OCI-LY3 (cell line): ENCODE results near the gene FRMD4A.

ENCODE experiments used
- H2AFZ ChIP-seq: fragments of 200-600, 300-600 bp; shearing (Covaris generic); 2 replicates; pipeline ENCODE4 v1.6.0; 2014; ENCODE audit warnings: antibody characterized with exemption, low read depth, low read length
- H3K27ac ChIP-seq: fragments of 200-600, 300-600 bp; sonication (generic); 2 replicates; pipeline ENCODE4 v1.5.1; 2014; ENCODE audit warnings: mild to moderate bottlenecking, low read length, moderate library complexity, mixed read lengths
- H3K27me3 ChIP-seq: fragments of 200-600, 300-600 bp; sonication (generic); 2 replicates; pipeline ENCODE4 v1.6.1; 2014; ENCODE audit warnings: low read depth, low read length, mixed read lengths
- H3K36me3 ChIP-seq: fragments of 200-600, 300-600 bp; sonication (generic); replicated peaks from 2 replicates; pipeline ENCODE3; 2014; ENCODE audit warnings: low read depth, low read length, mixed read lengths
- H3K4me1 ChIP-seq: fragments of 300-600, 200-600 bp; sonication (generic); 2 replicates; pipeline ENCODE4 v1.6.1; 2014; ENCODE audit warnings: low read length, mixed read lengths
- H3K4me2 ChIP-seq: fragments of 200-600, 300-600 bp; sonication (generic); 2 replicates; pipeline ENCODE4 v1.6.1; 2014; ENCODE audit warnings: low read length, mixed read lengths
- H3K4me3 ChIP-seq: fragments of 300-600, 200-600 bp; sonication (generic); 2 replicates; pipeline ENCODE4 v1.5.1; 2014; ENCODE audit warnings: antibody characterized with exemption, mild to moderate bottlenecking, low read length, moderate library complexity
- H3K79me2 ChIP-seq: fragments of 300-600, 200-600 bp; shearing (Covaris generic); 2 replicates; pipeline ENCODE4 v1.6.1; 2014; ENCODE audit warnings: mild to moderate bottlenecking, low read length, mixed read lengths
- H3K9ac ChIP-seq: fragments of 300-600, 200-600 bp; shearing (Covaris generic); 2 replicates; pipeline ENCODE4 v1.6.0; 2014; ENCODE audit warnings: mild to moderate bottlenecking, low read length, moderate library complexity
- H3K9me3 ChIP-seq: fragments of 200-600, 300-600 bp; shearing (Covaris generic); 2 replicates; pipeline ENCODE4 v1.6.1; 2014; ENCODE audit warnings: low read length, mixed read lengths; ENCODE audit not compliant: insufficient read depth
- H4K20me1 ChIP-seq: fragments of 200-600, 300-600 bp; sonication (generic); 2 replicates; pipeline ENCODE4 v1.6.1; 2016; ENCODE audit warnings: low read length, mixed read lengths; ENCODE audit not compliant: insufficient read depth
- EZH2phosphoT487 ChIP-seq: fragments of 200-600 bp; shearing (Covaris generic); IDR thresholded peaks from 2 replicates; pipeline ENCODE4 v1.6.1; 2018; ENCODE audit warnings: antibody characterized with exemption, mixed run types, low read depth
- TF ChIP-seq, protein P1 (sequence below): fragments of 200-600, 300-600 bp; sonication (generic); IDR thresholded peaks from 2 replicates; pipeline ENCODE4 v1.5.1; 2014; ENCODE audit warnings: antibody characterized with exemption, low read length, low read depth

Gene FRMD4A

DNA sequence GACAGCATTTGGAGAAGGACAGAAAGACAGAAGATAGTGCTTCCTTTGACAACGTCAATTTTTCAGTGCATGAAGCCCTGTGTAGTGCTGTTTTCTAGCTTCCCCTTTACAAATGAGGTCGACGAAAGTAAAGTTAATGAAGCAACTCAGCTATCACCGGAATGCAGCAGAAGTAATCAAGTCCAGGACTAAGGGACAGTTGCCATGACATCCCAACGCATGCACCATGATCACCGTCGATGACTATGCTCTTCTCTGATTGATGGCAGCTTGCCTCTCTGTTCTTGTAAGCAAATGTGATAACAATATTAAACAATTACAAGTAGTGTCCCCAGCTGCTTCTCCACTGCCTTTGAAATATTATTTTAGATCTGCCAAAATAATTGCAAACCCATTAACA lies 205.8 kb downstream of the FRMD4A start:
- no peak overlapping the region for H3K27ac ChIP-seq
- no peaks in the 10 kb centered on the region for H4K20me1 ChIP-seq
- H3K27me3 ChIP-seq: peaks cover 3% of the 10 kb centered on the region; the same call in 1 of the 2 replicates
- H3K36me3 ChIP-seq: no peaks in the 10 kb centered on the region
- H3K9me3 ChIP-seq: no peaks in the 10 kb centered on the region
- H3K79me2 ChIP-seq: no peaks in the 10 kb centered on the region
- no peak overlapping the region for H2AFZ ChIP-seq
- no peak overlapping the region for H3K4me2 ChIP-seq
- TF ChIP-seq, protein P1, sequence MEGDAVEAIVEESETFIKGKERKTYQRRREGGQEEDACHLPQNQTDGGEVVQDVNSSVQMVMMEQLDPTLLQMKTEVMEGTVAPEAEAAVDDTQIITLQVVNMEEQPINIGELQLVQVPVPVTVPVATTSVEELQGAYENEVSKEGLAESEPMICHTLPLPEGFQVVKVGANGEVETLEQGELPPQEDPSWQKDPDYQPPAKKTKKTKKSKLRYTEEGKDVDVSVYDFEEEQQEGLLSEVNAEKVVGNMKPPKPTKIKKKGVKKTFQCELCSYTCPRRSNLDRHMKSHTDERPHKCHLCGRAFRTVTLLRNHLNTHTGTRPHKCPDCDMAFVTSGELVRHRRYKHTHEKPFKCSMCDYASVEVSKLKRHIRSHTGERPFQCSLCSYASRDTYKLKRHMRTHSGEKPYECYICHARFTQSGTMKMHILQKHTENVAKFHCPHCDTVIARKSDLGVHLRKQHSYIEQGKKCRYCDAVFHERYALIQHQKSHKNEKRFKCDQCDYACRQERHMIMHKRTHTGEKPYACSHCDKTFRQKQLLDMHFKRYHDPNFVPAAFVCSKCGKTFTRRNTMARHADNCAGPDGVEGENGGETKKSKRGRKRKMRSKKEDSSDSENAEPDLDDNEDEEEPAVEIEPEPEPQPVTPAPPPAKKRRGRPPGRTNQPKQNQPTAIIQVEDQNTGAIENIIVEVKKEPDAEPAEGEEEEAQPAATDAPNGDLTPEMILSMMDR: no peak
- TF ChIP-seq EZH2phosphoT487: no peak
- no peak overlapping the region for H3K9ac ChIP-seq
- H3K4me1 ChIP-seq: no peaks in the 10 kb centered on the region
- no peak overlapping the region for H3K4me3 ChIP-seq

DNA sequence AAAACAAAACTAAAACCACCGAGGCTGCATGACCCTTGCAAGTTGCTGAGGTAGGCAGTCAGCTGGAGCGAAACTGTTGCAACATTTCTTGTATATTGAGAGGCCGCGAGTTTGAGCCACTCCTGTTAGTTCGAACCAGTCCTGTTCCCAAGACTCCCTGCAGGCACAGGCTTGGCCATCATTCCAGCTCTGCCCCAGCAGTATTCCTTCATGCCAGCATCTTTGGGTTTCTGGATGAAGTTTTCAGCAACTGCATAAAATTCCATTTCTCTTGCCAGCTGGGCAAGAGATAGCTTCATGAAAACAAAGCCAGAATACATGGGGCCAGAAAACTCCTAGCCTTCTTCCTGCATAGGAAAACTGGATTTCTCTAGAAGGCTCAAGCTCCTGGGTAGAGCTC lies 207.6 kb downstream of the FRMD4A start:
- no peaks in the 10 kb centered on the region for H3K9me3 ChIP-seq
- no peaks in the 10 kb centered on the region for H3K36me3 ChIP-seq
- no peaks in the 10 kb centered on the region for H4K20me1 ChIP-seq
- H3K4me2 ChIP-seq: no peak overlapping the region
- no peak for TF ChIP-seq EZH2phosphoT487
- TF ChIP-seq, protein P1: no peak
- no peaks in the 10 kb centered on the region for H3K79me2 ChIP-seq
- H3K27ac ChIP-seq: no peak overlapping the region
- H3K9ac ChIP-seq: no peak overlapping the region
- no peaks in the 10 kb centered on the region for H3K4me1 ChIP-seq
- no peak overlapping the region for H2AFZ ChIP-seq
- H3K4me3 ChIP-seq: no peak overlapping the region
- no peaks in the 10 kb centered on the region for H3K27me3 ChIP-seq

DNA sequence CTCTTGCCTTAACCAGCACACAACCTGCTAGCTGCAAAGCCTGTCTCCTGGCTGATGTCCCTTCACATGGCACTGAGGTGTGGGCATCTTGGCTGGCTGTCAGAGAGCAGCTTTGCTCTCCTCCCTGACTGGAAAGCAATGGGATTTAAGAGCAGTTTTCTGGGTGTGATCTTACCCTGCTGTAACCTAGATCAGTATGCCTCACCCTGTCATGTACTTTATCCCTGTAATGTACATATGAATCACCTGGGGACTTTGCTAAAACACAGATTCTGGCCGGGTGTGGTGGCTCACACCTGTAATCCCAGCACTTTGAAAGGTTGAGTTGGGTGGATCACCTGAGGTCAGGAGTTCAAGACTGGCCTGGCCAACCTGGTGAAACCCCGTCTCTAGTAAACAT lies 209.9 kb downstream of the FRMD4A start:
- H3K79me2 ChIP-seq: no peaks in the 10 kb centered on the region
- no peak overlapping the region for H3K4me2 ChIP-seq
- H3K4me3 ChIP-seq: no peak overlapping the region
- H3K9me3 ChIP-seq: no peaks in the 10 kb centered on the region
- H4K20me1 ChIP-seq: no peaks in the 10 kb centered on the region
- H2AFZ ChIP-seq: no peak overlapping the region
- H3K27me3 ChIP-seq: no peaks in the 10 kb centered on the region
- H3K9ac ChIP-seq: no peak overlapping the region
- TF ChIP-seq EZH2phosphoT487: no peak
- TF ChIP-seq, protein P1: no peak
- H3K36me3 ChIP-seq: no peaks in the 10 kb centered on the region
- no peaks in the 10 kb centered on the region for H3K4me1 ChIP-seq
- no peak overlapping the region for H3K27ac ChIP-seq

DNA sequence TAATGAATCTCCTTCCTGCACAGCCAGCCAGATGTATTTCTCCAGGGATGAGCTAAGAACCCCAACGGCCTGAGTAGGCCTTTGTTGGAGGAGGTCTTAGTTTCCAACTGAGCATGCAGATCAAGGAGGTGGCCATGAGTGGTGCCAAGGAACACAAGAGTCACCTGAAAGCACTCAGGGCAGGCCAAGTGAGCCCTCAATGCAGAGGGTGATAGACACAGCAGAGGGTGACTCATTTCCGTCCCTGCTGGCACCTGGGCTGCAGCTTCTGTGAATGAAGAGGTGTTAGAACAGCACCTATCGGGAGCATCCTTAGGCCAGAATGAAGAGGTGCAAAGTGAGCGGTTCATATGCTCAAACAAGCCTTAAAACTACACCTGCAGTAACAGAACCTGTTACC lies 211.8 kb downstream of the FRMD4A start:
- no peak overlapping the region for H3K9ac ChIP-seq
- no peaks in the 10 kb centered on the region for H3K4me1 ChIP-seq
- H3K27me3 ChIP-seq: no peaks in the 10 kb centered on the region
- TF ChIP-seq EZH2phosphoT487: no peak
- TF ChIP-seq, protein P1: no peak
- no peak overlapping the region for H3K4me2 ChIP-seq
- H2AFZ ChIP-seq: no peak overlapping the region
- H3K36me3 ChIP-seq: no peaks in the 10 kb centered on the region
- no peak overlapping the region for H3K27ac ChIP-seq
- no peaks in the 10 kb centered on the region for H4K20me1 ChIP-seq
- no peak overlapping the region for H3K4me3 ChIP-seq
- H3K79me2 ChIP-seq: no peaks in the 10 kb centered on the region
- H3K9me3 ChIP-seq: no peaks in the 10 kb centered on the region
